ENCODE measurements around the gene PCLO. TPM values are rescaled to one million over a fixed set of nuclear protein-coding genes. Genes with fewer than 3 reads are reported as not detected.

PCLO gene
- total and polyA plus RNA-seq, 2 of the 4 experiments (the other 2 are of a cell fraction): under 0.01 to 0.05 TPM

DNA sequence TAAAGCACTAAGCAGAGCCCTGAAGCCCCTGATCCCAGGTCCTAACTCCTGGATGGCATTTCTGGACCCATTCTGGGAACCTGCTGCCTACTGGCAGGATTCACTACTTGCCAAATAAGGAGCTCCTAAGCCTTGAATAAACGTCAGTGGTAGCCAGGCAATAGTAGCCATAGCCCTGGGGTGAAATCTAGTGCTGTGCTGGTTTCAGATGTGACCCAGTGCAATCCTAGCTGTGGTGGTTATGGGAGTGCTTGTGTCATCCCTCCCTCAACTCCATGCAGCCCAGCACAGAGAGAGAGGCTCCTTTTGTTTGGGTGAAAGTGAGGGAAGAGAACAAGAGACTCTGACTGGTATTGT, 43.7 kb downstream of the PCLO start:
- CTCF ChIA-PET: no interaction called here
- Histone ChIP-seq H3K4me3 (ENCODE audit: insufficient read depth, low read depth, low read length) (no peak overlapping the region), H3K14ac (replicated peaks; ENCODE audit: low read depth, low read length) (no peak overlapping the region), H4K91ac (ENCODE audit: insufficient read depth, low read depth, low read length) (no peak overlapping the region), H3K36me3 (ENCODE audit: control insufficient read depth, insufficient read depth, low read length) (no peaks in the 10 kb centered on the region), H2BK5ac (ENCODE audit: low read depth, low read length, poor library complexity, severe bottlenecking) (no peak overlapping the region), H3K23ac (ENCODE audit: low read depth, low read length) (no peak overlapping the region), H3K18ac (ENCODE audit: low read depth, low read length) (no peak overlapping the region), H3K56ac (ENCODE audit: extremely low read depth, insufficient read depth, low read length) (no peak overlapping the region), H3K9me1 (ENCODE audit: insufficient read depth, low read length) (no peaks in the 10 kb centered on the region), H3K4ac (ENCODE audit: low read depth, low read length) (no peak overlapping the region), H2BK20ac (ENCODE audit: low read depth, low read length) (no peak overlapping the region), H3K9ac (ENCODE audit: low read depth, low read length) (no peak overlapping the region), H3K4me1 (ENCODE audit: control insufficient read depth, insufficient read depth, low read length) (no peaks in the 10 kb centered on the region), H2AK9ac (replicated peaks; ENCODE audit: low read depth, low read length, poor library complexity) (no peak overlapping the region), H2AFZ (replicated peaks; ENCODE audit: low read length, poor library complexity) (no peak overlapping the region), H3K27me3 (ENCODE audit: control insufficient read depth, insufficient read depth, low read length) (no peaks in the 10 kb centered on the region), H3K9me3 (ENCODE audit: control insufficient read depth, insufficient read depth, low read length) (no peaks in the 10 kb centered on the region), H4K5ac (ENCODE audit: low read depth, low read length) (no peak overlapping the region), H3K4me2 (ENCODE audit: low read depth, low read length) (no peak overlapping the region), H2AK5ac (ENCODE audit: low read depth, low read length) (no peak overlapping the region), H3K27ac (ENCODE audit: insufficient read depth, low read length) (no peak overlapping the region), H2BK15ac (ENCODE audit: low read depth, low read length) (no peak overlapping the region), H2BK120ac (ENCODE audit: low read depth, low read length) (no peak overlapping the region), H4K8ac (ENCODE audit: low read depth in 2 of 2, low read length in 2 of 2) (no peak overlapping the region), H3K79me1 (ENCODE audit: low read depth in 1 of 2, low read length in 2 of 2) (no peaks in the 10 kb centered on the region), H4K20me1 (ENCODE audit: insufficient read depth, low read length) (no peaks in the 10 kb centered on the region)
- dilution Hi-C loops (cut with HindIII; ENCODE audit: low sequenced_read_pairs, unreplicated experiment) (no loop called here), intact Hi-C loops (cut with micrococcal nuclease) (no loop called here), in situ Hi-C loops (cut with MboI; ENCODE audit: low sequenced_read_pairs) (no loop called here)
- DNase-seq (no peak), ATAC-seq (ENCODE audit: low read depth) (no peak)
- no TSS peak for BruUV-seq (replicated peaks)
- TF ChIP-seq, protein P1, sequence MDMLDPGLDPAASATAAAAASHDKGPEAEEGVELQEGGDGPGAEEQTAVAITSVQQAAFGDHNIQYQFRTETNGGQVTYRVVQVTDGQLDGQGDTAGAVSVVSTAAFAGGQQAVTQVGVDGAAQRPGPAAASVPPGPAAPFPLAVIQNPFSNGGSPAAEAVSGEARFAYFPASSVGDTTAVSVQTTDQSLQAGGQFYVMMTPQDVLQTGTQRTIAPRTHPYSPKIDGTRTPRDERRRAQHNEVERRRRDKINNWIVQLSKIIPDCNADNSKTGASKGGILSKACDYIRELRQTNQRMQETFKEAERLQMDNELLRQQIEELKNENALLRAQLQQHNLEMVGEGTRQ (IDR thresholded peaks at IDR 0.05; ENCODE audit: low read depth, low read length): no peak
- TF ChIP-seq FOS (IDR thresholded peaks at IDR 0.05; ENCODE audit: low read depth, low read length): no peak
- no peak for TF ChIP-seq BHLHE40 (IDR thresholded peaks at IDR 0.05; ENCODE audit: low read depth, low read length)
- TF ChIP-seq MAZ (IDR thresholded peaks at IDR 0.05; ENCODE audit: borderline replicate concordance, low read depth, low read length): no peak
- WGBS, 2 experiments (ENCODE audit: extremely low coverage in 2 of 2, insufficient read length in 1 of 2): no CpG with 5 or more reads among the region's 1 CpG
- POLR2A ChIA-PET (ENCODE audit: unreplicated experiment): no interaction called here
